ENCODE data around the gene KIF4B.
"Not testable (repeated sequence)": the region's sequence is repeated elsewhere in the genome, so short reads cannot be mapped to it uniquely, and the experiment has no call there.

Gene KIF4B

DNA sequence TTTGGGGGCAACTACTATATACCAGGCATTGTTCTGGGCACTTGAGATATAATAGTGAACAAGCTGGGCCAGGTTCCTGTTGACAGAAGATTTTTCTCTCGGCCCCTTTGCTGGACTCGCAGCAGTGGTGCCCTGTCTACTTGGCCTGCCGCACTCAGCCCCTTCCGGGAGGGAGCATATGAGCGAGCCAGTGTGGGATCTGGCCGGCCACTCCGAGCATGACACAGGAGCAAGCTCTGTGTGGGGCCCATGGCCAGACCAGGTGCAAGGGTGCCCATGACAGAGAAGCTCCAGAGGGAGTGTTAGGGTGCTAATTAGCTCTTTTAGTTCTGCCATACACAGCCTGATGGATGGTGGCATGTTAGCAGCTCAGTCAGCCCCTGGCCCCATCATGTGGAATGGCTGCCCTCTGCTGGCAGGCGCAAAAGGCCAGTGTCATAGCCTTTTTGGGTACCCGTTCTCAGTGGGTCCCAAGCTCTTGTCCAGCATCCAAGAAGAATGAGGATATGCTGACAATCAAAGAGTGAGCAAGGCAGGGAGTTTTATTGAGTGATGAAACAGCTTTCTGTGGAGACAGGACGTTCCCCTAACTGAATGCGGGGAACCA is 9.3 kb upstream of the KIF4B start:
- peak; percentile 47 for TF ChIP-seq CTCF (IDR thresholded peaks at IDR 0.05; ENCODE audit: borderline replicate concordance, control extremely low read depth, extremely low read depth, insufficient read depth, missing control alignments)
- in situ Hi-C loops (cut with MboI; ENCODE audit: low sequenced_read_pairs, unreplicated experiment), result no loop called here
- DNase-seq (ENCODE audit: low spot score), result no peak

DNA sequence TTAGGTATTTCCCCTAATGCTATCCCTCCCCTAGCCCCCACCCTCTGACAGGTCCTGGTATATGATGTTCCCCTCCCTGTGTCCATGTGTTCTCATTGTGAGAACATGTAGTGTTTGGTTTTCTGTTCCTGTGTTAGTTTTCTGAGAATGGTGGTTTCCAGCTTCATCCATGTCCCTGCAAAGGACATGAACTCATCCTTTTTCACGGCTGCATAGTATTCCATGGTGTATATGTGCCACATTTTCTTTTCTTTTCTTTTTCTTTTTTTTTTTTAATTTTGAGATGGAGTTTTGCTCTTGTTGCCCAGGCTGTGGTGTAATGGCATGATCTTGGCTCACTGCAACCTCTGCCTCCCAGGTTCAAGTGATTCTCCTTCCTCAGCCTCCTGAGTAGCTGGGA is 7.3 kb upstream of the KIF4B start:
- DNase-seq (ENCODE audit: low spot score); in situ Hi-C loops (cut with MboI; ENCODE audit: low sequenced_read_pairs, unreplicated experiment): not testable (repeated sequence)

DNA sequence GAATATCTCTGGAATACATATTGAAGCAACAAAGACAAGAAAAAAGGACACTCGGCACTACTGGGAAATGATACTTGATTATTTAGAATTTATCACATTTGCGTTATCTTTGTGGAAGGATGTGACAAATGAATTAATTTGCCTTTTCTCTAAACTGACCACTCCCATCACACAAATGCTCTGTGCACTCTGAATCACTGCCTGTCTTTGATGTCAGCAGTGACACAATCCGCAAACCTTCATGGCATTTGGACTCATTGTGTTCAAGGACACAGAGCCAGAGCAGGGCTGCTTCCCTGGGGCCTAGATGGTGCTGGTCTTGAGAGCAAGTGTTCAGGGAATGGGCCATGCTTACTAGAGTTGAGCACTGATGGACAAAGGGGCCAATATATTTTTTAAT is 4.9 kb upstream of the KIF4B start:
- no peak for TF ChIP-seq CTCF (IDR thresholded peaks at IDR 0.05; ENCODE audit: borderline replicate concordance, control extremely low read depth, extremely low read depth, insufficient read depth, missing control alignments)
- DNase-seq (ENCODE audit: low spot score), result no peak
- in situ Hi-C loops (cut with MboI; ENCODE audit: low sequenced_read_pairs, unreplicated experiment), result no loop called here

- in situ Hi-C loops (cut with MboI; ENCODE audit: low sequenced_read_pairs, unreplicated experiment), result no loop called here
- TF ChIP-seq CTCF (IDR thresholded peaks at IDR 0.05; ENCODE audit: borderline replicate concordance, control extremely low read depth, extremely low read depth, insufficient read depth, missing control alignments), result no peak
- no peak for DNase-seq (ENCODE audit: low spot score)
Observed at GRCh38 chr5:155010881-155011280, 2.7 kb upstream of the KIF4B start.

- in situ Hi-C loops (cut with MboI; ENCODE audit: low sequenced_read_pairs, unreplicated experiment), result no loop called here
- no peak for TF ChIP-seq CTCF (IDR thresholded peaks at IDR 0.05; ENCODE audit: borderline replicate concordance, control extremely low read depth, extremely low read depth, insufficient read depth, missing control alignments)
- DNase-seq (ENCODE audit: low spot score), result no peak
Observed at GRCh38 chr5:155015239-155015638, 1.7 kb downstream of the KIF4B start.

DNA sequence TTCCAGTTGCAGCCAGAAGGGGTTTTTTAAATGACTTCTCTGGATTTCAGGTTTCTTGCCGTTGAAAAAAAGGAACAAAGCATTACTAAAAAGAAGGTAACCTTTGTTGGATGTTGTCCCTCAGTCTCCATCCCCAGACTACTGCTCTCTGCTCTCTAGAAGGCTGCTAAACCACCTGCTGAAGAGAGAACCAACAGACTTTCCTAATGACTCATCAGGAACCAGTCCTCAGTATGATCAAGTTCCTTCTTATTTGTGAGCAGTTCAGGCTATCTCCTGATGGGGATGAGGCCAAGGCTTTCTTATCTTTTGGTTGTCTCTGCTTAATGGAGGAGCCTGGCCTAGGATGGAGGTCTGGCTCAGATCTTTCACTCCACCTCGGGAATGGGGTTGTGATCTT is 4.1 kb downstream of the KIF4B start:
- TF ChIP-seq CTCF (IDR thresholded peaks at IDR 0.05; ENCODE audit: borderline replicate concordance, control extremely low read depth, extremely low read depth, insufficient read depth, missing control alignments), result no peak
- in situ Hi-C loops (cut with MboI; ENCODE audit: low sequenced_read_pairs, unreplicated experiment), result no loop called here

DNA sequence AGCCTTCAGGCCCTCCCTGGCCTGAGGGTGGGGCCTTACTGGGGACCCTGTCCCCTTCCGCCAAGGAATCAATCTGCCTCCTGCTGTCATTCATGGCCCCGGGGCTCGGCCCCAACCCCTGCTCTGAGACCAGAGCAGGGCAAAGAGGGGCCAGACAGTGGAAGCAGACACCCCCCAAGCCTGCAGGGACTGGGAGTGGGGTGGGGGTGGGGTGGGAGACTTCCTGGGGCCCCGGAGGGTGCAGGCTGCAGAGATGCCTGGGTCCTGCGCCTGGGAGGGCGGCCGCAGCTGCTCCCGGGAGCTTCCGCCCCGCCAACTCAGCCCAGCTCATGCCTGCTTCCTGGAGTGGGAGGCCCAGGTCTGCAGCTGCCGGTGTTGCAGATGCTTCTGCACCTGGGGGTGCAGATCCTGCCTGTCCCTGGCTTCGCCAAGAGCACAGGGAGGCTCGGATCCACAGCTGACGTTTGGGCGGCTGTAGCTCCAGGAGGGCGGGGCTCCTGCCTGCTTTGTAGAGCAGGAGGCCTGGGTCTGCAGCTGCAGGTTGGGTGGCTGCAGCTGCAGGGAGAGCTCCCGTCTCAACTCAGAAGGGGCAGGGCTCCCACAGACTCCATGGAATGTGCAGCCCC is 6.2 kb downstream of the KIF4B start:
- in situ Hi-C loops (cut with MboI; ENCODE audit: low sequenced_read_pairs, unreplicated experiment), result no loop called here
- DNase-seq (ENCODE audit: low spot score), result no peak
- TF ChIP-seq CTCF (IDR thresholded peaks at IDR 0.05; ENCODE audit: borderline replicate concordance, control extremely low read depth, extremely low read depth, insufficient read depth, missing control alignments), result no peak

More for the DNA sequence above, 4.1 kb downstream of the KIF4B start:
- DNase-seq (ENCODE audit: low spot score), result peak; percentile 53
